ENCODE data around the gene NRSN2.
A peak's percentile ranks its signal among the peaks of the same experiment; 100 is the strongest.

Gene NRSN2

DNA sequence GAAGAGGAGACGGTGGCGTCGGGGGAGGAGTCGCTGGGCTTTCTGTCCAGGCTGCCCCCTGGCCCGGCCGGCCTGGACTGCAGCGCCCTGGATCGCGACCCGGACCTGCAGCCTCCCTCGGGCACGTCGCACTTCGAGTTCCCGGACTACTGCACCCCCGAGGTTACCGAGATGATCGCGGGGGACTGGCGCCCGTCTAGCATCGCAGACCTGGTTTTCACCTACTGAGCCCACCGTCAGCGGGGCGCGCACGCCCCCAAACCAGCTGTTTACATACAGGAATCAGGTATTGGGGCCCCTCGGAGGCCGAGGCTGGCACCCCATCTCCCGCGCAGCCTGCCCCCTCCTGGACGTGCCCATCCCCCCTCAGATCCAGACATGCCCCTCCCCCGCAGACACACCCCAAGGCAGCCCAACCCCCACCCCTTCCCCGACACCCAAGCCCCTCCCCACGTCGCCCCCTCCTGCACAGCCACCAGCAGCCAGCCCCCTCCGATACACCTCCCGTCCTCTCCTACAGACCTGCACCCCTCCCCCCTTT, 20.2 kb upstream of the NRSN2 start:
- TF ChIP-seq, protein P1, sequence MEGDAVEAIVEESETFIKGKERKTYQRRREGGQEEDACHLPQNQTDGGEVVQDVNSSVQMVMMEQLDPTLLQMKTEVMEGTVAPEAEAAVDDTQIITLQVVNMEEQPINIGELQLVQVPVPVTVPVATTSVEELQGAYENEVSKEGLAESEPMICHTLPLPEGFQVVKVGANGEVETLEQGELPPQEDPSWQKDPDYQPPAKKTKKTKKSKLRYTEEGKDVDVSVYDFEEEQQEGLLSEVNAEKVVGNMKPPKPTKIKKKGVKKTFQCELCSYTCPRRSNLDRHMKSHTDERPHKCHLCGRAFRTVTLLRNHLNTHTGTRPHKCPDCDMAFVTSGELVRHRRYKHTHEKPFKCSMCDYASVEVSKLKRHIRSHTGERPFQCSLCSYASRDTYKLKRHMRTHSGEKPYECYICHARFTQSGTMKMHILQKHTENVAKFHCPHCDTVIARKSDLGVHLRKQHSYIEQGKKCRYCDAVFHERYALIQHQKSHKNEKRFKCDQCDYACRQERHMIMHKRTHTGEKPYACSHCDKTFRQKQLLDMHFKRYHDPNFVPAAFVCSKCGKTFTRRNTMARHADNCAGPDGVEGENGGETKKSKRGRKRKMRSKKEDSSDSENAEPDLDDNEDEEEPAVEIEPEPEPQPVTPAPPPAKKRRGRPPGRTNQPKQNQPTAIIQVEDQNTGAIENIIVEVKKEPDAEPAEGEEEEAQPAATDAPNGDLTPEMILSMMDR (conservative IDR thresholded peaks at IDR 0.05): no peak
- peak overlapping the region; percentile 98 for H3K27ac ChIP-seq

- peak overlapping the region; percentile 98 for H3K27ac ChIP-seq
- TF ChIP-seq, protein P1 (conservative IDR thresholded peaks at IDR 0.05): no peak
These were observed 19.5 kb upstream of the NRSN2 start for GRCh38 chr20:327186-328026.

GRCh38 chr20:328027-328974, 18.6 kb upstream of the NRSN2 start:
- peak overlapping the region; percentile 98 for H3K27ac ChIP-seq

GRCh38 chr20:328975-329695, 17.8 kb upstream of the NRSN2 start:
- peak overlapping the region; percentile 98 for H3K27ac ChIP-seq
- TF ChIP-seq, protein P1 (conservative IDR thresholded peaks at IDR 0.05): no peak

More at GRCh38 chr20:328027-328974, 18.6 kb upstream of the NRSN2 start:
- TF ChIP-seq, protein P1 (conservative IDR thresholded peaks at IDR 0.05): no peak

GRCh38 chr20:329851-330232, 17.1 kb upstream of the NRSN2 start:
- peak overlapping the region; percentile 98 for H3K27ac ChIP-seq

GRCh38 chr20:330233-331149, 16.4 kb upstream of the NRSN2 start:
- TF ChIP-seq, protein P1 (conservative IDR thresholded peaks at IDR 0.05): peak; percentile 91
- H3K27ac ChIP-seq: peak overlapping the region; percentile 98

More at GRCh38 chr20:329851-330232, 17.1 kb upstream of the NRSN2 start:
- TF ChIP-seq, protein P1 (conservative IDR thresholded peaks at IDR 0.05): no peak
